ENCODE measurements around the gene FHAD1. TPM values are rescaled to one million over a fixed set of nuclear protein-coding genes. Genes with fewer than 3 reads are reported as not detected.

FHAD1 gene
- total and polyA plus RNA-seq, 8 donors = 0.75 to 5.5 (median 2.1) TPM

- no peak overlapping the region for H3K4me3 ChIP-seq
- TF ChIP-seq CTCF (IDR thresholded peaks at IDR 0.05) = no peak
- FAIRE-seq (no peak), DNase-seq (peak in 1 of 6 donors; percentile 6), ATAC-seq (no peak)
- intact Hi-C loops (cut with DNase I) = loop anchor here in 2 of 3 donors (10.0 kb wide), 3 partner anchors 72 to 132 kb away; partner anchors contain the start of gene TMEM51 (in 1 of the 2)
- peaks cover under 1 to 6% (median 3%) of the 10 kb centered on the region in 3 donors for H3K4me1 ChIP-seq
- no peaks in the 10 kb centered on the region for H3K27me3 ChIP-seq
- no peak overlapping the region for H3K27ac ChIP-seq
- WGBS, 2 donors = 77 to 84% methylated on average over 11 of the region's 11 CpGs
- no peaks in the 10 kb centered on the region for H3K9me3 ChIP-seq
- H3K36me3 ChIP-seq = no peaks in the 10 kb centered on the region
Measured at GRCh38 chr1:15276691-15277446, 29.8 kb downstream of the FHAD1 start.

GRCh38 chr1:15277447-15277838 lies 30.4 kb downstream of the FHAD1 start:
- intact Hi-C loops (cut with DNase I) = loop anchor here in 2 of 3 donors (10.0 kb wide), 3 partner anchors 73 to 133 kb away; partner anchors contain the start of gene TMEM51 (in 1 of the 2)
- Histone ChIP-seq H3K27me3 (no peaks in the 10 kb centered on the region), H3K4me1 (peaks cover 6 to 10% (median 8%) of the 10 kb centered on the region in 3 donors), H3K36me3 (no peaks in the 10 kb centered on the region), H3K9me3 (no peaks in the 10 kb centered on the region), H3K4me3 (no peak overlapping the region), H3K27ac (no peak overlapping the region)
- WGBS, 2 donors = 79 to 89% methylated on average over 5 of the region's 5 CpGs
- DNase-seq (no peak), ATAC-seq (no peak), FAIRE-seq (no peak)
- no peak for TF ChIP-seq CTCF (IDR thresholded peaks at IDR 0.05)

- Histone ChIP-seq H3K4me3 (no peak overlapping the region), H3K27ac (no peak overlapping the region), H3K9me3 (no peaks in the 10 kb centered on the region), H3K4me1 (peaks cover 11 to 15% (median 12%) of the 10 kb centered on the region in 3 donors), H3K27me3 (no peaks in the 10 kb centered on the region), H3K36me3 (no peaks in the 10 kb centered on the region)
- 97% methylated on average over 4 of the region's 4 CpGs for WGBS, 2 donors
- intact Hi-C loops (cut with DNase I) = loop anchor here in 2 of 3 donors (10.0 kb wide), 3 partner anchors 73 to 133 kb away; partner anchors contain the start of gene TMEM51 (in 1 of the 2)
- DNase-seq = no peak
- TF ChIP-seq CTCF (IDR thresholded peaks at IDR 0.05) = no peak
- no peak for ATAC-seq
- no peak for FAIRE-seq
Measured at GRCh38 chr1:15277933-15278332, 30.9 kb downstream of the FHAD1 start.

GRCh38 chr1:15279576-15280230 lies 32.7 kb downstream of the FHAD1 start:
- intact Hi-C loops (cut with DNase I) = loop anchor here in 2 of 3 donors (10.0 kb wide), 3 partner anchors 75 to 135 kb away; partner anchors contain the start of gene TMEM51 (in 1 of the 2)
- Histone ChIP-seq H3K36me3 (no peaks in the 10 kb centered on the region), H3K27ac (no peak overlapping the region), H3K9me3 (no peaks in the 10 kb centered on the region), H3K27me3 (no peaks in the 10 kb centered on the region), H3K4me3 (no peak overlapping the region), H3K4me1 (peaks cover 22 to 31% (median 30%) of the 10 kb centered on the region in 3 donors)
- no peak for FAIRE-seq
- TF ChIP-seq CTCF (IDR thresholded peaks at IDR 0.05) = no peak
- no peak for DNase-seq
- ATAC-seq = no peak
- WGBS, 2 donors = 84 to 89% methylated on average over 10 of the region's 10 CpGs

Measured in pancreas (tissue), 10 donors.